Endothelial cell of umbilical vein (primary cell): ENCODE measurements around the gene NRCAM.

ENCODE experiments used
- CTCF ChIP-seq, 2 donors: IDR thresholded peaks; 1 replicate in 1 of 2; 2 replicates in 1 of 2; pipeline ENCODE4 v1.5.1; 2011; ENCODE audit warnings: low read length in 2 of 2, mild to moderate bottlenecking in 2 of 2, moderate library complexity in 2 of 2, control low read depth in 1 of 2, inconsistent platforms in 1 of 2, low read depth in 1 of 2; ENCODE audit not compliant: insufficient read depth in 1 of 2; ENCODE audit errors: extremely low read depth in 1 of 2
- EZH2 ChIP-seq: IDR thresholded peaks from 2 replicates; pipeline ENCODE4 v1.6.1; 2012; ENCODE audit warnings: borderline replicate concordance, low read depth, mild to moderate bottlenecking, moderate library complexity, low read length, inconsistent platforms; ENCODE audit not compliant: severe bottlenecking
- POLR2A ChIP-seq: IDR thresholded peaks from 2 replicates; pipeline ENCODE4 v1.6.1; 2012; ENCODE audit warnings: low read depth, mild to moderate bottlenecking, control low read depth, low read length
- POLR2AphosphoS5 ChIP-seq: IDR thresholded peaks from 2 replicates; pipeline ENCODE4 v1.6.1; 2012; ENCODE audit warnings: low read depth, mild to moderate bottlenecking, control low read depth, low read length, moderate library complexity; ENCODE audit not compliant: insufficient read depth

DNA sequence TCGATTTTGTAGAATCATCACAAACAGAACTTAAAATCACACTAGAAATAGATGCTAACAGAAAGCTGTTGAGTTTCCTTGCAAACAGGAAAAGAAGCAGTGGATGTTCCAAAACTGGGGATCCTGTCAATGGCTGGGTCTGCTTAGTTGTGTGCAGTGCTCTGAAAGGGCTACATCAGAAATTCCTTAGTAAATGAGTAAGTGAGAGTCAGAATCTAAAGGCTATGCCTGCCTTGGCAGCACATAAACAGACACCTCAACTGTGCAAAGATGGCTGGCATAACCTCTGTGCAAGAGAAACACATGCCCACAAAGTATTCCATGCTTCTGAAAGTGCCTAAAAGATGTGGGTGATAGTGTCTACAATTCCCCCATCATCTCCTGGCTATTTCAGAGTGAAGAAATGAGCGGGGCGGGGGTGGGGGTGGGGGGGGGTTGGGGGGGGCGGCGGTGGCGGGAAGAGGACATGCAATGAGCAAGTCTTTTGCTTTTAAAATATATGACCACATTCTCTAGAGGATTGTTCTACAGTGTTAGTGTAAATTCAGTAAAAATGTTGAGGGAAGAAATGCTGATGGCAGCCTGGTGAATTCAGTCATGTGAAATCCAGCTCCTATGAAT is 187.9 kb downstream of the NRCAM start:
- TF ChIP-seq EZH2, result no peak
- TF ChIP-seq CTCF (IDR thresholded peaks at IDR 0.05; ENCODE audit: extremely low read depth in 1 of 2, insufficient read depth in 1 of 2, low read depth in 1 of 2, low read length in 2 of 2), result no peak
- no peak for TF ChIP-seq POLR2A
- no peak for TF ChIP-seq POLR2AphosphoS5
